Midbrain (tissue), 1 donor: ENCODE data around the gene GPC2.
A peak's percentile ranks its signal among the peaks of the same experiment; 100 is the strongest.
"Not testable (repeated sequence)": the region's sequence is repeated elsewhere in the genome, so short reads cannot be mapped to it uniquely, and the experiment has no call there.

Experiments used
- DNase-seq: peaks from one replicate; lab custom pipeline; 2025; lab: John Stamatoyannopoulos, UW

The GPC2 gene, protein sequence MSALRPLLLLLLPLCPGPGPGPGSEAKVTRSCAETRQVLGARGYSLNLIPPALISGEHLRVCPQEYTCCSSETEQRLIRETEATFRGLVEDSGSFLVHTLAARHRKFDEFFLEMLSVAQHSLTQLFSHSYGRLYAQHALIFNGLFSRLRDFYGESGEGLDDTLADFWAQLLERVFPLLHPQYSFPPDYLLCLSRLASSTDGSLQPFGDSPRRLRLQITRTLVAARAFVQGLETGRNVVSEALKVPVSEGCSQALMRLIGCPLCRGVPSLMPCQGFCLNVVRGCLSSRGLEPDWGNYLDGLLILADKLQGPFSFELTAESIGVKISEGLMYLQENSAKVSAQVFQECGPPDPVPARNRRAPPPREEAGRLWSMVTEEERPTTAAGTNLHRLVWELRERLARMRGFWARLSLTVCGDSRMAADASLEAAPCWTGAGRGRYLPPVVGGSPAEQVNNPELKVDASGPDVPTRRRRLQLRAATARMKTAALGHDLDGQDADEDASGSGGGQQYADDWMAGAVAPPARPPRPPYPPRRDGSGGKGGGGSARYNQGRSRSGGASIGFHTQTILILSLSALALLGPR

DNA sequence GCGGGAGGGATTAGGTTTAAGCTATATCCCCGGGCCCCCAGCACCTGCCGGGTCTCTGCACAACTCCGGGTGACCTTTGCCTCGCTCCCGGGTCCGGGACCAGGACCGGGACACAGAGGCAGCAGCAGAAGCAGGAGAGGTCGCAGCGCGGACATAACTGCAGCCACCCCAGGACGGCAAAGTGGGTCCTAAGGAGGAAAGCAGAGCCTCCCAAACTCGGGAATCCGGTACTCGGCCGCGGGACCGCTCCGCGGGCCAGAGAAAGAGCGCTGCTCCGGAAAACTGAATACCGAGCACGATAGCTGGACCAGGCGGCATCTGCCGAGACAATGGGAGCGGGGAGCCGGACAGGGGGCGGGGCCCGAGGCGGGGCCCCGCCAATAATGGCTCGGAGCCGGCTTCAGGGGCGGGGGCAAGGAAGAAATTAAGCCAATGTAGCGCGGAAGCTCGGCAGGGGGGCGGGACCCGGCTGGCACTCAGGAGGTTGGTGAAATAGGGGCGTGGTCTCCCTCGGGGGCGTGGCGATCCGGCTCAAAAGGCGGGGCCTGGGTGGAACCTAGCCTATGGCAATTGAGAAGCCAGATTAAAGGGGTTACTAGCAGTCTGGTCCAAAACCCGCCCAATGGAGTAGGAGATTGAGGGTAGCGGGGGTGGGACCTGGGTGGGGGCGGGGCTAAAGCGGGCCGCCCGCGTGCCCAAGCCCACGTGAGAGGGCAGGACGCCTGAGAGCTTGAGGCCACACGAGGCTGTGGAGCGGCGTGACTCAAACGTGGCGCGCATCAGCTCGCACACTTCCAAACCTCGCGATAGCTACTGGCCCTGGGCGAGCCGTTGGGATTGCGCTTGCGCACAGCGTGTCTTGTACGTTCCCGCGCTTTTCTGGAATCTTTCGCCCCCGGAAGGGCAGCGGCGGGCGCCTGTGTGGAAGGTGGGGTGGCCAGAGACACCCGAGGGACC lies at the start of gene GPC2, which contains the start of gene STAG3:
TSS of gene GPC2 (minus strand) at position 337 of the 957 bp plus-strand sequence. CDS start at position 155, 182 bp downstream.
TSS of gene STAG3 (plus strand) at position 874 of the 957 bp plus-strand sequence. CDS start 2,639 bp downstream, outside the sequence.
- DNase-seq: peak; percentile 95

DNA sequence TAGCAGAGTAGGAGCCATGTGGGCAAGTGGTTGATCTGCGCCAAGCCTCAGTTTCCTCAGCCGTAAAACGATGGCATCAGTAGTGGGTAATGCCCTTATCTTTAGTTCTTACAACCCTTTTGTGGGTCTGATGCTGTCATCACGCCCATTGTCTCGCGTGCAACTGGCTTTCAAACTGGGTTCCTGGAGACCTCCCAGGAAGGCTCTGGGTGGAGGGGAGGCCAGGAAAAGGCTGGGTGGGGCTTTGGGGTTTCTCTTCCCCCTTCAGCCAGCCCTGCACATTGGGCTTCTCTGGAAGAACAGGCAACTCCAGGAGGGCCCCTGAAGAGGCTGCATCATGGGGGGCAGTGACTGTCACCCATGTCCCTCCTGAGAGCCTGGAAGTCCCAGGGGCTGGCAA lies 47.7 kb upstream of the GPC2 start:
- not testable (repeated sequence) for DNase-seq

DNA sequence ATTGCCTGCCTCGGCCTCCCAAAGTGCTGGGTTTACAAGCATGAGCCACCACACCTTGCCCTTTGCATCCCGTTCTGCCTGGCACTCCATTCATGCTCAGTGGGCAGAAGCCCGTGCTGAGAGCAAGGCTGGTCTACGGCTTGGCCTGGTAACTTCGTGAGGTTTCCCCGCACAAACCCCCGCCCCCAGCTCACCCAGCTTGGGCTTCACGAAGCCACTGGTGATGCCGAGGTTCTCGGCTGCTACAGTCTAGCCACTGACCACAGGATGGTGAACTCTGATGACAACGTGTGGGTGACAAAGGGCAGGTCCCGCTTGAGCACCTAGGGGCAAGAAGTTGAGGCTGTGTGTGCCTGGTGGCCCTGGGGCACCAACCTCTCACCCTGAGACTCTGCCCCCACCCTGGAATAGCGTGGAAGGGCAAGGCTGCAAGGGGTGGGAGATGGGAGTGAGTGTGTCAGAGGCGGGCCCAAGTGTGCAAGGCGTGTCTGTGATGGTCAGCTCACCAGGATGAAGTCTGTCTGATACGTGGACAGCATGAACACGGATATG lies 46.3 kb upstream of the GPC2 start:
- DNase-seq: not testable (repeated sequence)

DNA sequence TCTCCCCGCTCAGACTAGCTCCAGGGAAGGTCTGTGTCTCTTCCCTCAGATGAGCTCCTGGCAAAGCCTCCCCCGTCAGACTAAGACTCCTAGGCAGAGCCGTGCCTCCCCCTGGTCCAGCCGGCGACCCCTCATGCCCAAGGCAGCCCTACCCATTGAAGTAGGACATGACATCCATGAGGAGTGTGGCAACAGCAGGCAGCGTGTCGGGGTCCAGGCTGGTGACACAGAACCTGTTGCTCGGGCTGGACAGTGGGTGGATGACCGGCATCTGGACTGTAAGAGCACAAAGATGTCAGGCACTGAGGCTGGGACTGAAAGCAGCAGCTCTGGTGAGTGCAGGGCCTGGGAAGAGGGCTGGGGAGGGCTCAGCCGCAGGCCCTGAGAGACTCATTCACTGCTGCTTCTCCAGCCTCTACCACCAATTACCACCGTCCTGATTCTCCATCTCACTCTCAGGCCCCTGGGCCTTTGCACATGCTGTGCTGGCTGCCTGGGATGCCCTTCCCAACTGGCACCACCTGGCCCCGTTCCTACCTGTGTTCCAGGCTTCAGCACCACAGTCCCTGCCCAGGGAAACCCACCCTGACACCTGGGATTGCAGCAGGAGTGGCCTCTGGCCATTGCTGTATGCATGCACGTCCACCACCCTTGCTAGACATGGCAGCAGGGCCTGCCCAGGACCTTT lies 45.4 kb upstream of the GPC2 start:
- DNase-seq: no peak

DNA sequence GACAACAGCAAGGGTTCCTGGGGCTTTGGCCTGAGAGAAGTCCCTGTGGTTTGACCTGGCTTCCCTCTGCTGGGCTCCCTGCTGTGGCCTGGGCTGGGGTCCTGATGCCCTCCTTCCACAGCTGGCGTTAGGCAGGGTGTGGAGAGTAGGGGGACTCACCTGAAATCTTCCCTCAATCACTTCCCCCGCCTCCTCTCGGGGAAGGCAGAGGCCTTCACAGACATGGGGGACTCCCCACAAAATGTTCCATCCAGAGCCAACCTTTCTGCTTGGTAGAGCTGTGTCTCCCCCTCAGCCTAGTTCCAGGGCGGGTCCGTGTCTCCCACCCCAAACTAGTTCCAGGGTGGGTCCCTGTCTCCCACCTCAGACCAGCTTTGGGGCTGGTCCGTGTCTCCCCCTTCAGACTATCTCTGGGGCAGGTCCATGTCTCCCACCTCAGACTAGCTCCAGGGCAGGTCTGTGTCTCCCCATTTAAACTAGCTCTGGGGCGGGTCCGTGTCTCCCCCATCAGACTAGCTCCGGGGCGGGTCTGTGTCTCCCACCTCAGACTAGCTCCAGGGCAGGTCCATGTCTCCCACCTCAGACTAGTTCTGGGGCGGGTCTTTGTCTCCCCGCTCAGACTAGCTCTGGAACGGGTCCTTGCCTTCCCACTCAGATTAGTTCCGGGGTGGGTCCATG lies 44.7 kb upstream of the GPC2 start:
- DNase-seq: no peak

DNA sequence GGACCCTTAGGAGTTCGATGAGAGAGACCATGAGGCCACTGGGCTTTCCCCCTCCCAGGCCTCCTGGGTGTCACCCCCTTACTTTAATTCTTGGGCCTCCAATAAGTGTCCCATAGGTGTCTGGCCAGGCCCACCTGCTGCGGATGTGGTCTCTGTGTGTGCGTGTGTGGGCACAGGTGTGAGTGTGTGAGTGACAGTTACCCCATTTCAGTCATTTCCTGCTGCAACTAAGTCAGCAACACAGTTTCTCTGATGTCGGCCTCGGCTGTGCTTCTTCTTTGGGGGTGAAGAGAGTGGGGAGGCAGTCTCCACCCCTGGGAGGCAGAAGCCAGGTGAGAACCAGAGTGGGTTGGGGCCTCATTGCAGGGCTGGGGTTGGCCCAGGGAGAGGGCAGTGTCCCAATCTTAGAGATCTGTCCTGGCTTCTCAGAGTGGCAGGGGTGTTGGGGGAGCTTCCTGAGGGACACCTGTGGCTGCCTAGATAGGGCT lies 44.1 kb upstream of the GPC2 start:
- DNase-seq: no peak

DNA sequence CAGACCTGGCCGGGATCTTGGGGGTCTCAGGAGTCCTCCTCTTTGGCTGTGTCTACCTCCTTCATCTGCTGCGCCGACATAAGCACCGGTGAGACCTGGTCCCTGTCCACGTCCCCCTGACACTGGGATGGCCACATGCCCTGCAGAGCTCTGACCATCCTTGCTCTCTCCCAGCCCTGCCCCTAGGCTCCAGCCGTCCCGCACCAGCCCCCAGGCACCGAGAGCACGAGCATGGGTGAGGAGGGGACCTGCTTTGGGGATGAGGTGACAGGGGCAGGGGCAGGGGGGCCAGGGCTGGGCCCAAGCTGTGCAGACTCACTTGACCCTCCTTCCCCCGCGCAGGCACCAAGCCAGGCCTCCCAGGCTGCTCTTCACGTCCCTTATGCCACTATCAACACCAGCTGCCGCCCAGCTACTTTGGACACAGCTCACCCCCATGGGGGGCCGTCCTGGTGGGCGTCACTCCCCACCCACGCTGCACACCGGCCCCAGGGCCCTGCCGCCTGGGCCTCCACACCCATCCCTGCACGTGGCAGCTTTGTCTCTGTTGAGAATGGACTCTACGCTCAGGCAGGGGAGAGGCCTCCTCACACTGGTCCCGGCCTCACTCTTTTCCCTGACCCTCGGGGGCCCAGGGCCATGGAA lies 43.5 kb upstream of the GPC2 start:
- DNase-seq: no peak

DNA sequence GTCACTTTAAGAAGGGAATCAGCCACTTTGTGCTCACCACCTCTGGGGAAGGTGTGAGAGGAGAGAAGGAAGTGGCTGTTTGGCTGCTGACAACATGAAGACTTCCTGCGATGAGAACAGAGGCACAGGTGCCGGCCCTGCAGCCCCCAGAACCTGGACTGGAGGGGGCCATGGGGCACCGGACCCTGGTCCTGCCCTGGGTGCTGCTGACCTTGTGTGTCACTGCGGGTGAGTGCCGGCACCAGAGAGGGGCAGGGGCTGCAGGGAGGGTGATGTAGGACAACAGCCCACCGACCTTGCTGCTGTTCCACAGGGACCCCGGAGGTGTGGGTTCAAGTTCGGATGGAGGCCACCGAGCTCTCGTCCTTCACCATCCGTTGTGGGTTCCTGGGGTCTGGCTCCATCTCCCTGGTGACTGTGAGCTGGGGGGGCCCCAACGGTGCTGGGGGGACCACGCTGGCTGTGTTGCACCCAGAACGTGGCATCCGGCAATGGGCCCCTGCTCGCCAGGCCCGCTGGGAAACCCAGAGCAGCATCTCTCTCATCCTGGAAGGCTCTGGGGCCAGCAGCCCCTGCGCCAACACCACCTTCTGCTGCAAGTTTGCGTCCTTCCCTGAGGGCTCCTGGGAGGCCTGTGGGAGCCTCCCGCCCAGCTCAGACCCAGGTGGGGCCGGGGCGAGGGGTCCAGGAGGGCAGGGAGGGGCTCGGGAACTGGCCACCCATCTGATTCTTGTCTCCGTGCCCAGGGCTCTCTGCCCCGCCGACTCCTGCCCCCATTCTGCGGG lies 42.8 kb upstream of the GPC2 start, which contains the start of gene PVRIG:
TSS of gene PVRIG (plus strand) at position 149 of the 785 bp plus-strand sequence. CDS start at position 171, 22 bp downstream.
- DNase-seq: not testable (repeated sequence)

DNA sequence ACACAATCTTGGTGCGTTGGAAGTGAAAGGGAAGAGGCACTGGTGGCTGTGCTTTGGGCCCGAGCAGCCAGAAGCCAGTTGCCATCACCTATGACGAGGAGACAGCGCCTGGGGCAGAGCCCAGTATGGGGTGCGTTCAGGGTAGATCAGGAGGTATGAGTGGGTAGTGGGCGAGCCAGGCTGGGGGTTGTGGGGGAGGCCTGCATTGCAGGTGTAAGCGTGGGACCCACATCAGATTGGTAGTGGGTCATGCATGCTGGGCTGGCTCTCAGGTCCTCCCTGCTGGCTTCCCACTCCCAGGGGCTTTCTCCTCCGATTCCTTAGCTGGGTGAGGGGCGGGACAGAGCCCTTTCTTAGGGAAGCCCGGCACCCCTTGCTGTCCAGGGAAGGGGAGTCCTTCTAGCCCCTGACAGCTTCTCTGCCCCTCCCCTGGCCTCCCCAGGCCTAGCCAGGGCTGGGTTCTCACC lies 42.1 kb upstream of the GPC2 start:
- DNase-seq: no peak

DNA sequence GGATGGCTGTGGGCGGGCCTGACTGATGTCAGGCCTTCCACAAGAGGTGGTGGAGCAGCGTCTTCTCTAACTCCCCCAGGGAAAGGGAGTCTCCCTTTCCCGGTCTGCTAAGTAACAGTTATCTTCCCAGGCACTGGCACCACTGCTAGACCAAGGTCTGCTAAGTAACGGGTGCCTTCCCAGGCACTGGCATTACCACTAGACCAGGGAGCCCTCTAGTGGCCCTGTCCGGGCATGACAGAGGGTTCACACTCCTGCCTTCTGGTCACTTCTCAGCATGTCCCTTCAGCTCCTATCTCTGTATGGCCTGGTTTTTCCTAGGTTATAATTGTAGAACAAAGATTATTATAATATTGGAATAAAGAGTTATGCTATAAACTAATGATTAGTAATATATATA lies 40.8 kb upstream of the GPC2 start:
- peak; percentile 70 for DNase-seq

DNA sequence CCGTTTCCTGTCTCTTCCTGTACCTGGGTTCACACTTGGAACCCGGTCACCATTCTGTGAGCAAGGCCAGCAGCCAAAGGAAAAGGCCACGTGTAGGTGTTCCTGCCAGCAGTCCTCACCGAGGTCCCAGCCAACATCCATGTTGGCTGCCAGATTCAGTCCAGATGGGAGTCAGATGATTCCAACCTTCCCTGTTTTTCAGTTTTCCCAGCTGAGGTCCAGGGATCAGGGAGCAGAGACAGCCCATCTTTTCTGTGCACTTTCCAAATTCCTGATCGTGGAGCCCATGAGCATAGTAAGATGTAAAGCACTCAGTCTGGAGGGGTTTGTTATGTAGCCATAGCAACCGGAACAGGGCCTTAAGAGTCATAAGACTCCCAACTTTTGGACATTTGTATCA lies 38.7 kb upstream of the GPC2 start:
- DNase-seq: peak; percentile 59

DNA sequence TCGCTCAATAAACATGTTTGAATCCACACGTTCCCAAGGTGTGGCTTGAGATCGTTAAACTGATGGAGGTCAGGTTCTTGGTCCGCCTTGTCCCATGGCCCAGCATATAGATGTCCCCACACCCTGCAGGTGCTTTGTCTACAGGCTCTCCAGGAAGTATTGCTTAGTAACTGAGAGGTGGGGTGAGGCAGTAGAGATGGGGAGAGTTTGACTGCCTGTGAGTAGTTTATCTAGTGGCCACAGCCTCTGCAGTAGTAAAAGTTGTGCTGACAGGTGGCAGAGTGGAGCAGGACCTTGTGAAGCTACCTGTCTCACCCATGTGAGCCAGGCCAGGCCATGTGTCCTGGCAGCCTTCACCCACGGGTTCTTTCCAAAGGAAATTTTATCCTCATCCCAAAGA lies 37.2 kb upstream of the GPC2 start:
- not testable (repeated sequence) for DNase-seq

DNA sequence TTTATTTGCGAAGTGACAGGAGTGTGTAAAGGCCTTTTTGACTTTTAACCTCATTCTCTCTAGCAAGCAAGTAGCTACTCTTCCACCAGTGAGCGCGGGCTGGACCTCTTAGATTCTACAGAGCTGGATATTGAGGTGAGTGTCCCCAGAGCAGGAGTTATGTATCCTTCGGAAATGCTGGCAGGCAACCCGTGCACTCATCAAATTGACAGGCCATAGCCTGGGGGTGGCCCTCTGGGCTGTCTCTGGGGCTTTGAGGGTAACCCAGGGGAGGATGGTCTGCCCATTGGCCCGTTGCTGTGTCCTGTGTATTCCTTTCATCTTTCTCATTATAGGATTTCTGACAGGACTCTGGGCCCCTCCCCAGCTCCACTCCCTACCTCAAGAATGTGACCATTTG lies 36.5 kb upstream of the GPC2 start:
- no peak for DNase-seq

DNA sequence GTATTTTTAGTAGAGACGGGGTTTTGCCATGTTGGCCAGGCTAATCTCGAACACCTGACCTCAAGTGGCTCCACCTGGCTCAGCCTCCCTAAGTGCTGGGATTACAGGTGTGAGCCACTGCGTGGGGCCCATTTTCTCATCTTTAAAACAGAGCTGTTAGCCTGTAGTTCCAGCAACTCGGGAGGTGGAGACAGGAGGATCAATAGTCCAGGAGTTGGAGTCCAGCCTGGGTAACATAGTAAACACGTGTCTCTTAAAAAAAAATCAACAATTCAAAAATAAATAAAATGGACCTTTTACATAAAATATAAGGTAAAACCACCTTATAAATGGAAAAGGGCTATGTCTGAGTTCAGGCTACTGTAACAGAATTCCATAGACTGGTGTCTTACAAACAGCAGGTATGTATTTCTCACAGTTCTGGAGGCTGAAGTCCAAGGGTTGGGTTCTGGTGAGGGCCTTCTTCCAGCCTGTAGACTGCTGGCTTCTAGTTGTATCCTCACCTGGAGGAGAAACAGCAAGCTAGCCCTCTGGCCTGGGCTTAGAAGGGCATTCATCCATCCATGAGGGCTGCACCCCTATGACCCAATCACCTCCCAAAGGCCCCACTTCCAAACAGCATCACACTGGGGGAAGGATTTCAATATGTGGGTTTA lies 35.6 kb upstream of the GPC2 start:
- no peak for DNase-seq

DNA sequence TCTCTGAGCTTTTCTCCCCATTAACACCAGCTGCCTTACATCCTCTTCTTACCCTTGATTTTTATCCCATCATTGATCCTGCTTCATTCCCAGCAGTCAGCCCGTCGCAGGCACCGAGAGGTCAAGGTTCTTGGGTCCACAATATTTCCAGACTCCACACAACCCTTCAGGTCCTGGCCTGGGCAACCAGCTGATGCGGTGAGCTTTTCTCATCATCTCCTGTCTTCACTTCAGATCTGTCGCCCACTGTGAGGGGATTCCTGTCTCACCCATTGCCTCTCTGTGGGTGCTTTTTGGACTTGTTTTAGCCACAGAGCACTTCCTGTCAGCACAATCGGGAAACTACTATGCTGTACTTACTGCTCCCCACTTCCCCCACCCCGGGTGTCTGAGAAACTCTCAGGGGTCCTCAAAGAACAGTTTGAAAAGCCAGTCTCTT lies 34.2 kb upstream of the GPC2 start:
- DNase-seq: no peak

DNA sequence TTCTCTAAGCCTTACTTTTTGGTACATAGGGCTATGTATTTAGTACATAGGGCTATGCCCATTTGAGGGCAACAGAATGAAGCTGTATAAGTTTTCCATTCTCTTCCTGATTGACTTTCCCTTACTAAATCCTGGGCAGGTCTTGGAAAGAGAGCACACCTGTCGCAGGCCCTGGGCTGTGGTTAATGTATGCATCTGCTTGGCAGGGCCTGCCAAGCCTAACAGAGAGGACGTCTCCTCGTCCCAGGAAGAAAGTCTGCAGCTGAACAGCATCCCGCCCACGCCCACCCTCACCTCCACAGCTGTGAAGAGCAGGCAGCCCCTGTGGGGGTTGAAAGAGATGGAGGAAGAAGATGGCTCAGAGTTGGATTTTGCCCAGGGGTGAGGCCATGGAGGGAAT lies 33.6 kb upstream of the GPC2 start:
- no peak for DNase-seq

DNA sequence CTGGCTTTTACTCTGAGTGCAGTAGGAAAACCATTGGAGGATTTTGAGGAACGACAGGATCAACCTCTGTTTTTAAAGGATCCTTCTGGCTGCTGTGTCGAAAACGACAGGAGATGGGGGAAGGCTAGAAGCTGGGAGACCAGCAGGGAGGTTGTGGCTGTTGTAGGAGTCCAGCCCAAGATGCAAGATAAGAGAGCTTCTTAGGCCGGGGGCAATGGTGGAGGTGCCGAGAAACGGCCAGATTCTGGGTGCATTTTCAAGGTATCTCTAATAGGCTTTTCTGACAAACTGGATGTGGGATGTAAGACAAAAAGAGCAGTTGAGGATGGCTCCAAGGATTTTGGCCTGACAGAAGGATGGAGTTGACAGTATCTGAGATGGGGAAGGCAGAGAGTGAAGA lies 32.3 kb upstream of the GPC2 start:
- DNase-seq: no peak

DNA sequence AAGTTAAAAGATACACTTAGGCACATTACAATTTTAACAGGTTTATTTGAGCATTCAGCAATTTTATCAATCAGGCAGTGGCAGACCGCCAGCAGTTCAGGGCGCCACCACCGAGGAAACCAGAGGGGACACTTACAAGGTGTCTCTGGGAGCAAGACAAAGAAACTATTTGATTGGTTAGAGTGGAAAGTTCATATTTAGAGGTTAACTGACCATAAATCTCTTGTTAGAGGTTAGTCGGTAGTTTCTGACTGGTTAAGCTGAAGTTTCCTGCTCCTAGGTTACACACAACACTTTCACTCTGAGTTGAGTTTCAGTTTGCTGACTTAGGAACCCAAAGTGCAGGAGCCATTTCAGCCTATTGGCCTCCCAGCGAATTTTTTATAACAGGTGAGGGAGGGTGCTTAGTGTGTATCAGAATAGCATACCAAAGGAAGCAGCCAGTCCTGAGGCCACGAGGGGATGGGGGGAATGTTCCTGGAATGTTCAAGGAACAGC lies 31.8 kb upstream of the GPC2 start:
- no peak for DNase-seq
